K562 (cell line): Measurements from ENCODE around the gene MAPK1IP1L. TPM values are rescaled to one million over a fixed set of nuclear protein-coding genes. Genes with fewer than 3 reads are reported as not detected.
A peak's percentile ranks its signal among the peaks of the same experiment; 100 is the strongest.

Source experiments
- CBFB ChIP-seq: sonication (generic); formaldehyde crosslinking; IDR thresholded peaks from 2 replicates; pipeline ENCODE4 v1.4.0; 2020; ENCODE audit warnings: mild to moderate bottlenecking, missing genetic modification reagents
- FOXJ2 ChIP-seq: fragments of 200-800 bp; sonication (Bioruptor generic); IDR thresholded peaks from 2 replicates; pipeline ENCODE4 v1.6.1; 2016; ENCODE audit warnings: missing genetic modification characterization, missing compliant biosample characterization
- FOXP4 ChIP-seq: sonication (generic); formaldehyde crosslinking; IDR thresholded peaks from 2 replicates; pipeline ENCODE4 v1.8.0; 2022; ENCODE audit warnings: mild to moderate bottlenecking, missing genetic modification reagents, borderline replicate concordance
- GTF2F1 ChIP-seq: IDR thresholded peaks from 2 replicates; pipeline ENCODE4 v1.6.1; 2011; ENCODE audit warnings: low read depth, low read length, improper control_type of control experiment
- MITF ChIP-seq: IDR thresholded peaks from 2 replicates; pipeline ENCODE4 v1.6.1; 2014; ENCODE audit warnings: antibody characterized with exemption
- MTA3 ChIP-seq: fragments of 450-650 bp; formaldehyde crosslinking; IDR thresholded peaks from 2 replicates; pipeline ENCODE4 v1.6.1; 2017; ENCODE audit warnings: mild to moderate bottlenecking, borderline replicate concordance
- NCOA6 ChIP-seq: fragments of 450-650 bp; IDR thresholded peaks from 2 replicates; pipeline ENCODE4 v1.6.1; 2017; ENCODE audit warnings: mild to moderate bottlenecking
- ZBTB7A ChIP-seq: IDR thresholded peaks from 2 replicates; pipeline ENCODE4 v1.6.1; 2011; ENCODE audit warnings: low read depth, mild to moderate bottlenecking, low read length, moderate library complexity, borderline replicate concordance; ENCODE audit not compliant: control insufficient read depth
- polyA plus RNA-seq, 8 experiments: library from polyadenylated mRNA; depleted of rRNA in 4 of 8; stranded (reverse) in 5 of 8; unstranded in 3 of 8; fragments of >200 nt; fragmentation: Nextera tagmentation in 2 of 8; fragmentation: Illumina TruSeq in 1 of 8; extraction: Ambion mirVana in 2 of 8; extraction: Trizol in 1 of 8; gene quantifications; 2 replicates each; pipeline versions ENCODE4 v1.2.1 to v1.2.3, GENCODE V29; 2011 to 2014; ENCODE audit warnings: inconsistent platforms in 1 of 8, missing spikeins in 1 of 8
- total RNA-seq, 7 experiments: library from RNA; depleted of rRNA in 6 of 7; stranded (reverse); fragments of >200 nt in 6 of 7; fragmentation: Illumina TruSeq in 2 of 7; extraction: Trizol in 2 of 7; gene quantifications; 2 replicates each; pipeline versions ENCODE4 v1.2.1 to v1.2.3, GENCODE V29; 2011 to 2021; ENCODE audit warnings: low replicate concordance in 1 of 7
- TF ChIP-seq, protein P1 (sequence below): fragments of 450-650 bp; IDR thresholded peaks from 2 replicates; pipeline ENCODE4 v1.6.1; 2016; ENCODE audit warnings: low read depth
- TF ChIP-seq, protein P2 (sequence below): fragments of 450-650 bp; conservative IDR thresholded peaks from 2 replicates; pipeline ENCODE4 v1.6.1; 2016; ENCODE audit warnings: missing genetic modification characterization, low read depth, mild to moderate bottlenecking, missing compliant biosample characterization, moderate library complexity
- TF ChIP-seq, protein P3 (sequence below), 2 experiments: fragments of 250-450 bp in 1 of 2; fragments of 450-650 bp in 1 of 2; sonication (Bioruptor Pico) in 1 of 2; IDR thresholded peaks; 2 replicates each; pipeline versions ENCODE4 v1.6.1 to v1.8.0; 2016 to 2021; ENCODE audit warnings: mild to moderate bottlenecking in 2 of 2, moderate library complexity in 2 of 2, missing compliant biosample characterization in 1 of 2, missing genetic modification characterization in 1 of 2

The MAPK1IP1L gene
- total and polyA plus RNA-seq, 9 of the 15 experiments (the other 6 are each of a cell fraction or from before 2014, with no cell fraction given) = 32.7 to 99.4 (median 49.8) TPM

DNA sequence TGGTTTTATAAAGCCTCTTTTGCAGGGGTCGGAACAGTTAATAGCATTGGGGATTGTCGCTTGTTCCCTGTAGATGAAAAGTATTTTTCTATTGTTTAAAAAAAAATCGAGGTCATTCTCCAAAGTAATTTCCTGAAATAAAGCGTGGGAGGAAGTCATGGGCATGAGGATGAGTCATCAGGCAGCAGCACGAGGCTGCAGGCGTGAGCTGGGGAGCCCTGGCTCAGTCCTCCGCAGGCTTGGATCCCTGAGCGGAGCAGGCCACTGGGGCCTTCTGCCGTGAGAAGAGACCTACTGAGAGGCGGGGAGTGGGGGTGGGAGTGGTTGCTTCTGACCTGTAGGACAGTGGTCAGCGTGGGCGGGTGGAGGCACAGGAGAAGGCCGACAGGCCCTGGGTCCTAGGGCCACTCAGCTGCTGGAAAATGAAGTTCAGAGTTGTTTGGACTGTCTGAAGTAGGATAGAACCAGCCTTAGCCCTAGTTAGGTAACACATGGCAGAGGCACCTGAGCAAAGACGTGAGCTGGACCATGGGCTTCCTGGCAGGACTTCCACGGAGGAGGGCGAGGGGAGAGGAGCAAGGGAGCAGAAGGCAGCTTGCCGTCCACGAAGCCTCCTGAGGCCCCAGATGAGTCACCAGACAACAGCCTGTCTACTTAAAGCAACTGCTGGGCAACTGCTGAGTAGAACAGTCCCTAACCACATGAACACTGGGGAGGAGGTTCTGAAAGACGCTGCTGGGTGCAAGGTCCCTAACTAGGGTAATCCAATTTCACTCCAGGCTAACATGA is 56.5 kb downstream of the MAPK1IP1L start (continued):
- TF ChIP-seq, protein P1, sequence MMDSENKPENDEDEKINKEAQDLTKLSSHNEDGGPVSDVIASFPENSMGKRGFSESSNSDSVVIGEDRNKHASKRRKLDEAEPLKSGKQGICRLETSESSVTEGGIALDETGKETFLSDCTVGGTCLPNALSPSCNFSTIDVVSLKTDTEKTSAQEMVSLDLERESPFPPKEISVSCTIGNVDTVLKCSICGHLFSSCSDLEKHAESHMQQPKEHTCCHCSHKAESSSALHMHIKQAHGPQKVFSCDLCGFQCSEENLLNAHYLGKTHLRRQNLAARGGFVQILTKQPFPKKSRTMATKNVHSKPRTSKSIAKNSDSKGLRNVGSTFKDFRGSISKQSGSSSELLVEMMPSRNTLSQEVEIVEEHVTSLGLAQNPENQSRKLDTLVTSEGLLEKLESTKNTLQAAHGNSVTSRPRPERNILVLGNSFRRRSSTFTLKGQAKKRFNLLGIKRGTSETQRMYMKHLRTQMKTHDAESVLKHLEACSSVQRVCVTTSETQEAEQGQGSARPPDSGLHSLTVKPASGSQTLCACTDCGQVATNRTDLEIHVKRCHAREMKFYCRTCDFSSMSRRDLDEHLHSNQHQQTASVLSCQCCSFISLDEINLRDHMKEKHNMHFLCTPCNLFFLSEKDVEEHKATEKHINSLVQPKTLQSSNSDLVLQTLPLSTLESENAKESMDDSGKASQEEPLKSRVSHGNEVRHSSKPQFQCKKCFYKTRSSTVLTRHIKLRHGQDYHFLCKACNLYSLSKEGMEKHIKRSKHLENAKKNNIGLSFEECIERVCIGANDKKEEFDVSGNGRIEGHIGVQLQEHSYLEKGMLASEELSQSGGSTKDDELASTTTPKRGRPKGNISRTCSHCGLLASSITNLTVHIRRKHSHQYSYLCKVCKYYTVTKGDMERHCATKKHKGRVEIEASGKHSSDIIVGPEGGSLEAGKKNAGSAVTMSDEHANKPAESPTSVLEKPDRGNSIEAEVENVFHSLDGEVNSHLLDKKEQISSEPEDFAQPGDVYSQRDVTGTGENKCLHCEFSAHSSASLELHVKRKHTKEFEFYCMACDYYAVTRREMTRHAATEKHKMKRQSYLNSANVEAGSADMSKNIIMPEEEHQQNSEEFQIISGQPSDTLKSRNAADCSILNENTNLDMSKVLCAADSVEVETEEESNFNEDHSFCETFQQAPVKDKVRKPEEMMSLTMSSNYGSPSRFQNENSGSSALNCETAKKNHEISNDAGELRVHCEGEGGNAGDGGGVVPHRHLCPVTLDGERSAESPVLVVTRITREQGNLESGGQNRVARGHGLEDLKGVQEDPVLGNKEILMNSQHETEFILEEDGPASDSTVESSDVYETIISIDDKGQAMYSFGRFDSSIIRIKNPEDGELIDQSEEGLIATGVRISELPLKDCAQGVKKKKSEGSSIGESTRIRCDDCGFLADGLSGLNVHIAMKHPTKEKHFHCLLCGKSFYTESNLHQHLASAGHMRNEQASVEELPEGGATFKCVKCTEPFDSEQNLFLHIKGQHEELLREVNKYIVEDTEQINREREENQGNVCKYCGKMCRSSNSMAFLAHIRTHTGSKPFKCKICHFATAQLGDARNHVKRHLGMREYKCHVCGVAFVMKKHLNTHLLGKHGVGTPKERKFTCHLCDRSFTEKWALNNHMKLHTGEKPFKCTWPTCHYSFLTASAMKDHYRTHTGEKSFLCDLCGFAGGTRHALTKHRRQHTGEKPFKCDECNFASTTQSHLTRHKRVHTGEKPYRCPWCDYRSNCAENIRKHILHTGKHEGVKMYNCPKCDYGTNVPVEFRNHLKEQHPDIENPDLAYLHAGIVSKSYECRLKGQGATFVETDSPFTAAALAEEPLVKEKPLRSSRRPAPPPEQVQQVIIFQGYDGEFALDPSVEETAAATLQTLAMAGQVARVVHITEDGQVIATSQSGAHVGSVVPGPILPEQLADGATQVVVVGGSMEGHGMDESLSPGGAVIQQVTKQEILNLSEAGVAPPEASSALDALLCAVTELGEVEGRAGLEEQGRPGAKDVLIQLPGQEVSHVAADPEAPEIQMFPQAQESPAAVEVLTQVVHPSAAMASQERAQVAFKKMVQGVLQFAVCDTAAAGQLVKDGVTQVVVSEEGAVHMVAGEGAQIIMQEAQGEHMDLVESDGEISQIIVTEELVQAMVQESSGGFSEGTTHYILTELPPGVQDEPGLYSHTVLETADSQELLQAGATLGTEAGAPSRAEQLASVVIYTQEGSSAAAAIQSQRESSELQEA = no peak
- TF ChIP-seq ZBTB7A (no peak; the same call in 1 of the 2 replicates), CBFB (CRISPR knock-in tag) (0 out of 2 replicates have a peak, but pooled peaks have one; percentile 22), FOXP4 (CRISPR knock-in tag) (no peak), MITF (0 out of 2 replicates have a peak, but pooled peaks have one; percentile 62), MTA3 (0 out of 2 replicates have a peak, but pooled peaks have one; percentile 32), FOXJ2 (tag) (peak; percentile 47; the same call in 1 of the 2 replicates), GTF2F1 (no peak), NCOA6 (0 out of 2 replicates have a peak, but pooled peaks have one; percentile 17)
- TF ChIP-seq, protein P2, sequence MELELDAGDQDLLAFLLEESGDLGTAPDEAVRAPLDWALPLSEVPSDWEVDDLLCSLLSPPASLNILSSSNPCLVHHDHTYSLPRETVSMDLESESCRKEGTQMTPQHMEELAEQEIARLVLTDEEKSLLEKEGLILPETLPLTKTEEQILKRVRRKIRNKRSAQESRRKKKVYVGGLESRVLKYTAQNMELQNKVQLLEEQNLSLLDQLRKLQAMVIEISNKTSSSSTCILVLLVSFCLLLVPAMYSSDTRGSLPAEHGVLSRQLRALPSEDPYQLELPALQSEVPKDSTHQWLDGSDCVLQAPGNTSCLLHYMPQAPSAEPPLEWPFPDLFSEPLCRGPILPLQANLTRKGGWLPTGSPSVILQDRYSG (tag) = peak; percentile 80
- TF ChIP-seq, protein P3, sequence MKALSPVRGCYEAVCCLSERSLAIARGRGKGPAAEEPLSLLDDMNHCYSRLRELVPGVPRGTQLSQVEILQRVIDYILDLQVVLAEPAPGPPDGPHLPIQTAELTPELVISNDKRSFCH (CRISPR knock-in tag; IDR thresholded peaks at IDR 0.05) = 0 out of 2 replicates have a peak, but pooled peaks have one; percentile 5
- TF ChIP-seq, protein P3 (tag; IDR thresholded peaks at IDR 0.05) = peak; percentile 60; the same call in 1 of the 2 replicates
